ENCODE data around the gene MBTPS2. TPM values are rescaled to one million over a fixed set of nuclear protein-coding genes. Genes with fewer than 3 reads are reported as not detected.
"Not testable (repeated sequence)": the region's sequence is repeated elsewhere in the genome, so short reads cannot be mapped to it uniquely, and the experiment has no call there.

MBTPS2 gene
- total and polyA plus RNA-seq, 3 experiments from 2014 or later = 5.4 to 8.8 (median 8.3) TPM

- no peaks in the 10 kb centered on the region for H3K36me3 ChIP-seq (ENCODE audit: insufficient read depth, low read length)
- H3K27me3 Mint-ChIP-seq = peaks cover 0 to 2% of the 10 kb centered on the region in 2 donors
- H3K27ac Mint-ChIP-seq = no peak overlapping the region
- no peak overlapping the region for H3K4me3 Mint-ChIP-seq
- no peaks in the 10 kb centered on the region for H3K9me3 ChIP-seq (ENCODE audit: low read length)
- no peak overlapping the region for H3K27ac ChIP-seq (ENCODE audit: low read depth, low read length)
- POLR2A ChIA-PET = no interaction called here
- DNase-seq = no peak
- CTCF ChIA-PET = no interaction called here
- no peaks in the 10 kb centered on the region for H3K9me3 Mint-ChIP-seq
- no peaks in the 10 kb centered on the region for H3K4me1 Mint-ChIP-seq
- no peak overlapping the region for H3K4me3 ChIP-seq (ENCODE audit: low read length)
- peaks cover 0 to 11% (median 1%) of the 10 kb centered on the region in 3 donors for H3K36me3 Mint-ChIP-seq
- no peaks in the 10 kb centered on the region for H3K27me3 ChIP-seq (ENCODE audit: insufficient read depth, low read length, poor library complexity, severe bottlenecking)
- no peaks in the 10 kb centered on the region for H3K4me1 ChIP-seq (ENCODE audit: insufficient read depth, low read length)
These were observed 31.1 kb downstream of the MBTPS2 start for GRCh38 chrX:21870494-21870893.

DNA sequence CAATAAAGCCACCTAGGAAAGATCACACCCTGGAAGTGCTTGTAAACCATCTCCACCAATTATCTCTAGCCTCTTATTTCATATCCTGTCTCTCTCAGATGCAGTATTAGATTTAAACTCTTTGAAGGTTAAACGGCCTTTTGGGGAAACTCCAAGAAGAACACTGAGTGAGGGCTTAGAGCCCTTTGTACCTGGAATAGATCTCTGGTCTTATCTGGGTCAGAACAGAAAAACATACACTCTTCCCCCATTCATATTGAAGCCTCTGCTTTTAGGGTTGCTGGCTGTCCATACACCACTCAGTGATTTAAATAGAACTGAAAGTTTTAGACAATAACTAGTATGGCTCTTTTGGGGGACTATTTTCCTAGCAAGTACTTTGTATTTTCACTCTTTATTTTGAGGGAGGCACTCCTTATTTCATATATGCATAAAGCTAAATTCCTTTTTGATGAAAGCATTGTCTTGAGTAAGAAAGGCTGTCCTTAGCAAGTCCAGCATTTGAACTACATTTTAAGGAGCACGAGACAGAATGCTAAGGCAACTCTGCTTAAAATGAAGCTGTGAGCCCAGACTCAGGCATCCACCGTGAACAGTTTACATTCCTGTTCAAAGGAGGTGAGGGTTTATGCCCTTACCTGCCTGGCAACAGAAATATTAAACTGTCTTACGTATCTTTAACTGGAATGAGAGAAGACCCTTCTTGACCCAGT, 33.8 kb downstream of the MBTPS2 start:
- POLR2A ChIA-PET = no interaction called here
- Mint-ChIP-seq H3K9me3 (no peaks in the 10 kb centered on the region), H3K4me1 (no peaks in the 10 kb centered on the region), H3K4me3 (no peak overlapping the region), H3K27ac (no peak overlapping the region), H3K36me3 (peaks cover 0 to 11% (median 1%) of the 10 kb centered on the region in 3 donors), H3K27me3 (peaks cover 0 to 2% of the 10 kb centered on the region in 2 donors)
- Histone ChIP-seq H3K27me3 (ENCODE audit: insufficient read depth, low read length, poor library complexity, severe bottlenecking) (no peaks in the 10 kb centered on the region), H3K4me3 (ENCODE audit: low read length) (no peak overlapping the region), H3K27ac (ENCODE audit: low read depth, low read length) (no peak overlapping the region), H3K9me3 (ENCODE audit: low read length) (no peaks in the 10 kb centered on the region), H3K4me1 (ENCODE audit: insufficient read depth, low read length) (no peaks in the 10 kb centered on the region), H3K36me3 (ENCODE audit: insufficient read depth, low read length) (no peaks in the 10 kb centered on the region)
- no peak for DNase-seq
- CTCF ChIA-PET = no interaction called here

DNA sequence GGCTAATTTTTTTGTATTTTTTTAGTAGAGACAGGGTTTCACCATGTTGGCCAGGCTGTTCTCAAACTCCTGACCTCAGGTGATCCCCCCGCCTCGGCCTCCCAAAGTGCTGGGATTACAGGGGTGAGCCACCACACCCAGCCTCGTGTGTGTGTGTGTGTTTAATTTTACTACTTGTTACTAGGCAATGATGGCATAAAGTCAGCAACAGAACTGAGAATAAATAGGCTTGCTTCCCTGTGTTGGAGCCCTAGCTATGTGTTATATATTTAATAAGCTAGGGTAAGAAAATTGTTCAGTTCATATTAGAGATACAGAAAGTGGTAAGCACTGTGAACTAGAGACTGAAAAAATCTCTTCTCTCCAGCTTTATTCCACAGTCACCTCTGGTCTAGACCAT, 34.8 kb downstream of the MBTPS2 start:
- DNase-seq; POLR2A ChIA-PET; H3K4me1 ChIP-seq (ENCODE audit: insufficient read depth, low read length); H3K27ac Mint-ChIP-seq; H3K36me3 ChIP-seq (ENCODE audit: insufficient read depth, low read length); H3K9me3 ChIP-seq (ENCODE audit: low read length); H3K27ac ChIP-seq (ENCODE audit: low read depth, low read length); H3K4me3 Mint-ChIP-seq; CTCF ChIA-PET; H3K4me1 Mint-ChIP-seq; H3K9me3 Mint-ChIP-seq; H3K27me3 Mint-ChIP-seq; H3K27me3 ChIP-seq (ENCODE audit: insufficient read depth, low read length, poor library complexity, severe bottlenecking); H3K4me3 ChIP-seq (ENCODE audit: low read length): not testable (repeated sequence)
- H3K36me3 Mint-ChIP-seq = peaks cover 0 to 11% (median 3%) of the 10 kb centered on the region in 3 donors

- H3K9me3 ChIP-seq (ENCODE audit: low read length) = no peaks in the 10 kb centered on the region
- H3K27ac Mint-ChIP-seq = no peak overlapping the region
- no peaks in the 10 kb centered on the region for H3K27me3 ChIP-seq (ENCODE audit: insufficient read depth, low read length, poor library complexity, severe bottlenecking)
- POLR2A ChIA-PET = no interaction called here
- H3K9me3 Mint-ChIP-seq = no peaks in the 10 kb centered on the region
- no peak overlapping the region for H3K4me3 Mint-ChIP-seq
- H3K27me3 Mint-ChIP-seq = peaks cover 0 to 2% of the 10 kb centered on the region in 2 donors
- no peak for DNase-seq
- no peaks in the 10 kb centered on the region for H3K4me1 ChIP-seq (ENCODE audit: insufficient read depth, low read length)
- H3K36me3 Mint-ChIP-seq = peaks cover 0 to 12% (median 3%) of the 10 kb centered on the region in 3 donors
- H3K36me3 ChIP-seq (ENCODE audit: insufficient read depth, low read length) = no peaks in the 10 kb centered on the region
- H3K4me3 ChIP-seq (ENCODE audit: low read length) = no peak overlapping the region
- H3K4me1 Mint-ChIP-seq = no peaks in the 10 kb centered on the region
- no peak overlapping the region for H3K27ac ChIP-seq (ENCODE audit: low read depth, low read length)
- CTCF ChIA-PET = no interaction called here
These were observed 35.6 kb downstream of the MBTPS2 start for GRCh38 chrX:21875013-21875412.

- Mint-ChIP-seq H3K27ac (no peak overlapping the region), H3K36me3 (peaks cover 0 to 30% (median 8%) of the 10 kb centered on the region in 3 donors), H3K27me3 (no peaks in the 10 kb centered on the region), H3K9me3 (no peaks in the 10 kb centered on the region), H3K4me1 (no peaks in the 10 kb centered on the region), H3K4me3 (no peak overlapping the region)
- DNase-seq = no peak
- H3K4me3 ChIP-seq (ENCODE audit: low read length) = no peak overlapping the region
- CTCF ChIA-PET = no interaction called here
- H3K4me1 ChIP-seq (ENCODE audit: insufficient read depth, low read length) = no peaks in the 10 kb centered on the region
- no peak overlapping the region for H3K27ac ChIP-seq (ENCODE audit: low read depth, low read length)
- no peaks in the 10 kb centered on the region for H3K9me3 ChIP-seq (ENCODE audit: low read length)
- POLR2A ChIA-PET = no interaction called here
- no peaks in the 10 kb centered on the region for H3K27me3 ChIP-seq (ENCODE audit: insufficient read depth, low read length, poor library complexity, severe bottlenecking)
- no peaks in the 10 kb centered on the region for H3K36me3 ChIP-seq (ENCODE audit: insufficient read depth, low read length)
These were observed 42.6 kb downstream of the MBTPS2 start for GRCh38 chrX:21881881-21882574.

- peaks cover 0 to 30% (median 10%) of the 10 kb centered on the region in 3 donors for H3K36me3 Mint-ChIP-seq
- H3K27me3 Mint-ChIP-seq = no peaks in the 10 kb centered on the region
These were observed 43.8 kb downstream of the MBTPS2 start for GRCh38 chrX:21883258-21883657.

GRCh38 chrX:21885568-21885967, 46.2 kb downstream of the MBTPS2 start:
- Mint-ChIP-seq H3K36me3 (peaks cover 0 to 16% (median 9%) of the 10 kb centered on the region in 3 donors), H3K27ac (no peak overlapping the region), H3K27me3 (no peaks in the 10 kb centered on the region), H3K4me1 (no peaks in the 10 kb centered on the region), H3K9me3 (no peaks in the 10 kb centered on the region), H3K4me3 (no peak overlapping the region)
- H3K27me3 ChIP-seq (ENCODE audit: insufficient read depth, low read length, poor library complexity, severe bottlenecking) = no peaks in the 10 kb centered on the region
- no peaks in the 10 kb centered on the region for H3K4me1 ChIP-seq (ENCODE audit: insufficient read depth, low read length)
- no peaks in the 10 kb centered on the region for H3K9me3 ChIP-seq (ENCODE audit: low read length)
- no peak overlapping the region for H3K27ac ChIP-seq (ENCODE audit: low read depth, low read length)
- H3K4me3 ChIP-seq (ENCODE audit: low read length) = no peak overlapping the region
- POLR2A ChIA-PET = no interaction called here
- DNase-seq = no peak
- CTCF ChIA-PET = no interaction called here
- no peaks in the 10 kb centered on the region for H3K36me3 ChIP-seq (ENCODE audit: insufficient read depth, low read length)

More at GRCh38 chrX:21883258-21883657, 43.8 kb downstream of the MBTPS2 start:
- no peak overlapping the region for H3K27ac ChIP-seq (ENCODE audit: low read depth, low read length)
- CTCF ChIA-PET = no interaction called here
- no peak overlapping the region for H3K4me3 ChIP-seq (ENCODE audit: low read length)
- no peak overlapping the region for H3K4me3 Mint-ChIP-seq
- no peaks in the 10 kb centered on the region for H3K4me1 Mint-ChIP-seq
- H3K36me3 ChIP-seq (ENCODE audit: insufficient read depth, low read length) = no peaks in the 10 kb centered on the region
- no peaks in the 10 kb centered on the region for H3K4me1 ChIP-seq (ENCODE audit: insufficient read depth, low read length)
- H3K27me3 ChIP-seq (ENCODE audit: insufficient read depth, low read length, poor library complexity, severe bottlenecking) = no peaks in the 10 kb centered on the region
- H3K9me3 Mint-ChIP-seq = no peaks in the 10 kb centered on the region
- no peaks in the 10 kb centered on the region for H3K9me3 ChIP-seq (ENCODE audit: low read length)
- POLR2A ChIA-PET = no interaction called here
- no peak for DNase-seq
- no peak overlapping the region for H3K27ac Mint-ChIP-seq

DNA sequence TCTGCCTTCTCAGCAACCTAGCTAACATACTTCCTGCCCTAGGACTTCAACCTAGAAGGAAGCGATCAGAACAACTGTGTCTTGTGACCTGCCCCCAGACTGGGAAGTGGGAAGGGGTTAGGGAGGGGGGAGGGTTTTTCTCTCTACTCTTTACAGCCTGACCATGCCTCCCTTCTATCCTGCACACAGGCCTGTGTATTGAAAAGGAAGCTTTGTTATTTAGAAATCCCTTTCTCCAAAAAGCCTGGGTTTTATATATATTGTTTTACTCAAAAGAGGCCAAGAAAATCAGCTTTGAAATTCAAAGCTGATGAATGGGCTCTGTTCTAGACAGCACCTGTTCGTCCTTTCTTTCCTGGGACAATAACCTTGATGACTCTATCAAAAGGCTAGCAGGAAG, 65.9 kb downstream of the MBTPS2 start:
- no peak for DNase-seq
- Mint-ChIP-seq H3K27ac (no peak overlapping the region), H3K4me3 (no peak overlapping the region), H3K9me3 (no peaks in the 10 kb centered on the region), H3K4me1 (no peaks in the 10 kb centered on the region), H3K27me3 (peaks cover 0 to 2% of the 10 kb centered on the region in 2 donors), H3K36me3 (peaks cover 2 to 10% (median 8%) of the 10 kb centered on the region in 3 donors)
- POLR2A ChIA-PET = no interaction called here
- CTCF ChIA-PET = no interaction called here
- no peak overlapping the region for H3K27ac ChIP-seq (ENCODE audit: low read depth, low read length)
- H3K9me3 ChIP-seq (ENCODE audit: low read length) = no peaks in the 10 kb centered on the region
- no peaks in the 10 kb centered on the region for H3K27me3 ChIP-seq (ENCODE audit: insufficient read depth, low read length, poor library complexity, severe bottlenecking)
- H3K4me1 ChIP-seq (ENCODE audit: insufficient read depth, low read length) = no peaks in the 10 kb centered on the region
- no peaks in the 10 kb centered on the region for H3K36me3 ChIP-seq (ENCODE audit: insufficient read depth, low read length)
- no peak overlapping the region for H3K4me3 ChIP-seq (ENCODE audit: low read length)

Data from CD8-positive, alpha-beta memory T cell (primary cell).